Measurements from ENCODE around the gene CTCFL. TPM values are rescaled to one million over a fixed set of nuclear protein-coding genes. Genes with fewer than 3 reads are reported as not detected.
"Not testable (repeated sequence)": the region's sequence is repeated elsewhere in the genome, so short reads cannot be mapped to it uniquely, and the experiment has no call there.

The CTCFL gene
- total and polyA plus RNA-seq, 10 donors = 0.23 to 0.45 (median 0.26) TPM; not detected in 7

GRCh38 chr20:57513199-57513598 lies 11.7 kb downstream of the CTCFL start:
- Histone ChIP-seq H3K36me3 (no peaks in the 10 kb centered on the region), H3K27me3 (replicated peaks in 1 of 7) (peaks cover 0 to 17% (median 0%) of the 10 kb centered on the region in 7 donors), H3K9me3 (no peaks in the 10 kb centered on the region), H3K4me3 (no peak overlapping the region), H3K27ac (no peak overlapping the region), H3K4me1 (peaks cover 0 to 8% (median 3%) of the 10 kb centered on the region in 6 donors)
- no peak for DNase-seq
- TF ChIP-seq POLR2AphosphoS5 (IDR thresholded peaks at IDR 0.05) (no peak), CTCF (IDR thresholded peaks at IDR 0.05 in 8 of 11, conservative IDR thresholded peaks at IDR 0.05 in 3 of 11) (no peak), POLR2A (IDR thresholded peaks at IDR 0.05) (no peak)
- intact Hi-C loops (cut with DNase I; ENCODE audit: low total_unique reads) = loop anchor here (5.0 kb wide), 1 partner anchor 694 kb away; no protein-coding TSS in a partner anchor
- 60 to 80% (median 70%) methylated on average over 1 of the region's 1 CpG for WGBS, 5 donors

- Histone ChIP-seq H3K27me3 (replicated peaks in 1 of 7) (peaks cover 0 to 24% (median 0%) of the 10 kb centered on the region in 7 donors), H3K4me1 (peaks cover 0 to 13% (median 3%) of the 10 kb centered on the region in 6 donors), H3K27ac (no peak overlapping the region), H3K4me3 (no peak overlapping the region), H3K36me3 (no peaks in the 10 kb centered on the region), H3K9me3 (no peaks in the 10 kb centered on the region)
- no peak for DNase-seq
- TF ChIP-seq CTCF (IDR thresholded peaks at IDR 0.05 in 8 of 11, conservative IDR thresholded peaks at IDR 0.05 in 3 of 11) (no peak), POLR2AphosphoS5 (IDR thresholded peaks at IDR 0.05) (no peak), POLR2A (IDR thresholded peaks at IDR 0.05) (no peak)
- intact Hi-C loops (cut with DNase I; ENCODE audit: low total_unique reads) = loop anchor here (5.0 kb wide), 1 partner anchor 695 kb away; no protein-coding TSS in a partner anchor
- WGBS, 5 donors = 65 to 81% (median 74%) methylated on average over 5 of the region's 5 CpGs
These were observed 12.5 kb downstream of the CTCFL start for GRCh38 chr20:57512432-57512831.

- 86 to 92% (median 90%) methylated on average over 7 of the region's 7 CpGs for WGBS, 5 donors
- intact Hi-C loops (cut with DNase I; ENCODE audit: low total_unique reads) = loop anchor here (5.0 kb wide), 1 partner anchor 696 kb away; no protein-coding TSS in a partner anchor
- Histone ChIP-seq H3K27me3 (replicated peaks in 1 of 7) (peaks cover 0 to 28% (median 0%) of the 10 kb centered on the region in 7 donors), H3K4me1 (peaks cover 0 to 19% (median 3%) of the 10 kb centered on the region in 6 donors)
- H3K36me3 ChIP-seq, H3K27ac ChIP-seq, H3K4me3 ChIP-seq, H3K9me3 ChIP-seq, DNase-seq: not testable (repeated sequence)
These were observed 13.2 kb downstream of the CTCFL start for GRCh38 chr20:57511709-57512108.

GRCh38 chr20:57509665-57510237 lies 15.2 kb downstream of the CTCFL start:
- DNase-seq = no peak
- Histone ChIP-seq H3K27me3 (replicated peaks in 1 of 7) (peaks cover 0 to 28% (median 0%) of the 10 kb centered on the region in 7 donors), H3K27ac (no peak overlapping the region), H3K4me3 (no peak overlapping the region), H3K4me1 (peaks cover 0 to 23% (median 4%) of the 10 kb centered on the region in 6 donors), H3K36me3 (no peaks in the 10 kb centered on the region), H3K9me3 (no peaks in the 10 kb centered on the region)
- TF ChIP-seq CTCF (IDR thresholded peaks at IDR 0.05 in 8 of 11, conservative IDR thresholded peaks at IDR 0.05 in 3 of 11) (peak in 7 of 11 experiments; percentile 8 to 43 (median 19)), POLR2A (IDR thresholded peaks at IDR 0.05) (no peak), POLR2AphosphoS5 (IDR thresholded peaks at IDR 0.05) (no peak)
- 55 to 73% (median 62%) methylated on average over 5 of the region's 5 CpGs for WGBS, 5 donors
- intact Hi-C loops (cut with DNase I; ENCODE audit: low total_unique reads) = loop anchor here (5.0 kb wide), 1 partner anchor 698 kb away; no protein-coding TSS in a partner anchor

Data from spleen (tissue), 11 donors.